ENCODE results near the gene CCDC92B. TPM values are rescaled to one million over a fixed set of nuclear protein-coding genes. Genes with fewer than 3 reads are reported as not detected.
A peak's percentile ranks its signal among the peaks of the same experiment; 100 is the strongest.

Gene CCDC92B
- total RNA-seq, 4 donors from 2014 or later, result 0.25 TPM; not detected in 3

DNA sequence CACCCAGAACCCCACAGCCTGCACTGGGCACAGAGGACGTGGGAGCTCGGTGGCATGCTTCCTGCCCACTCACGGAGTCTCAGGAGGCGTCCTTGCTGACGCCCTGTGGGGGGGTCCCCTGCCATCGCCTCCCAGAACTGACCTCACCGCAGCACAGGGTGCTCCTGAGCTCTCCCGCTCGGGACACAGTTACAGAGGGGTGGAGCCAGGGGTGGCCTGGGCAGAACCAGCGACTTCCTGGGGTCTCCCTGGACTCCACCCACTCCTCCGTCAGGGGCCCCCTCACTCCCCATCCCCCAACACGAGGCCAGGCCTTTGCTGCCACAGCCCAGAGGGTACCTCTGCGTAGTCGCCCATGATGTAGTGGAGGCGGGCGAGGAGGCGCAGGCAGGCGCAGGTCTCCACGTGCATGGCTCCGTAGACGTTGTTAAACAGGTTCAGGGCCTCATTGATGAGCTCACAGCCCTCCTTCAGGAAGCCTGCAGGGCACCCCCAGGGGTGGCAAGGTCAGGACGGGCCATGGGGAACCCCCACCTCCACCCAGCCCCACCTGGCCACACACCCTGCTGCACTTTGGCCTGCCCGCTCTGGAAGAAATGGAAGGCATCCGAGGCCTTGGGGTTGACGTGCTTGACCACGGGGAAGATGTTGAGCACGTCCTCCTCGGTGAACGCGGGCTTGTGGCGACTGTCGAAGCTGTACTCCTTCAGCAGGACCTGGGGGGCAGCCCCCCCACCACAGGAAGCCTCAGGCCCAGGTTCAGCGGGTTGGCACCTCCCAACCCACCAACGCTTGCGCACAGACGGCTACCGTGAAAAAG is 55.7 kb downstream of the CCDC92B start:
- H3K9me3 ChIP-seq, result no peaks in the 10 kb centered on the region
- H3K27ac ChIP-seq, result no peak overlapping the region
- peaks cover 51 to 62% of the 10 kb centered on the region in 2 donors for H3K36me3 ChIP-seq
- peaks cover 14 to 16% of the 10 kb centered on the region in 2 donors for H3K4me1 ChIP-seq
- H3K27me3 ChIP-seq, result no peaks in the 10 kb centered on the region
- H3K4me3 ChIP-seq (replicated peaks in 1 of 3), result no peak overlapping the region
- WGBS, 2 donors, result 95 to 96% methylated on average over 23 to 32 of the region's 37 CpGs
- intact Hi-C loops (cut with DNase I), result loop anchor here (10.0 kb wide), 1 partner anchor 99 kb away; the partner anchor contains the start of gene PAFAH1B1
- no peak for DNase-seq
- TF ChIP-seq, protein P1, sequence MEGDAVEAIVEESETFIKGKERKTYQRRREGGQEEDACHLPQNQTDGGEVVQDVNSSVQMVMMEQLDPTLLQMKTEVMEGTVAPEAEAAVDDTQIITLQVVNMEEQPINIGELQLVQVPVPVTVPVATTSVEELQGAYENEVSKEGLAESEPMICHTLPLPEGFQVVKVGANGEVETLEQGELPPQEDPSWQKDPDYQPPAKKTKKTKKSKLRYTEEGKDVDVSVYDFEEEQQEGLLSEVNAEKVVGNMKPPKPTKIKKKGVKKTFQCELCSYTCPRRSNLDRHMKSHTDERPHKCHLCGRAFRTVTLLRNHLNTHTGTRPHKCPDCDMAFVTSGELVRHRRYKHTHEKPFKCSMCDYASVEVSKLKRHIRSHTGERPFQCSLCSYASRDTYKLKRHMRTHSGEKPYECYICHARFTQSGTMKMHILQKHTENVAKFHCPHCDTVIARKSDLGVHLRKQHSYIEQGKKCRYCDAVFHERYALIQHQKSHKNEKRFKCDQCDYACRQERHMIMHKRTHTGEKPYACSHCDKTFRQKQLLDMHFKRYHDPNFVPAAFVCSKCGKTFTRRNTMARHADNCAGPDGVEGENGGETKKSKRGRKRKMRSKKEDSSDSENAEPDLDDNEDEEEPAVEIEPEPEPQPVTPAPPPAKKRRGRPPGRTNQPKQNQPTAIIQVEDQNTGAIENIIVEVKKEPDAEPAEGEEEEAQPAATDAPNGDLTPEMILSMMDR (IDR thresholded peaks at IDR 0.05), result no peak
- no peak for TF ChIP-seq POLR2A (IDR thresholded peaks at IDR 0.05)

DNA sequence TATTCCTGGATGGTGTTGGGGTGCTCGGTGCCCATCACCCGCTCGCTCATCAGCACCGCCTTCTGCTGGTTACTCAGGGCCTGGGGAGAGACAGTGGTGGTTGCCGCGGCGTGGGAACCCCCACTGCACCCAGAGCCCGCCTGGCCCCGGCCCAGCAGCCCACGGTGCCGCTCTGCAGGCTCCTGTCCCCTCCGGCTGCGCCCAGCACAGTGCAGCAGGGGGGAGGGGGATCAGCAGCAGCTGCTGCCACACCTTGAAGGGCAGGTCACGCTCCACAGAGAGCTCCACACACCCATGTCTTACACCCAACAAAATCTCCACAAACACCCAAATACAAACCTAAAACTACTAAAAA is 56.7 kb downstream of the CCDC92B start:
- no peaks in the 10 kb centered on the region for H3K9me3 ChIP-seq
- 90 to 96% methylated on average over 4 to 14 of the region's 14 CpGs for WGBS, 2 donors
- peaks cover 23 to 27% of the 10 kb centered on the region in 2 donors for H3K4me1 ChIP-seq
- peaks cover 44 to 54% of the 10 kb centered on the region in 2 donors for H3K36me3 ChIP-seq
- intact Hi-C loops (cut with DNase I), result loop anchor here (10.0 kb wide), 1 partner anchor 98 kb away; the partner anchor contains the start of gene PAFAH1B1
- no peaks in the 10 kb centered on the region for H3K27me3 ChIP-seq
- H3K27ac ChIP-seq, result no peak overlapping the region
- TF ChIP-seq POLR2A (IDR thresholded peaks at IDR 0.05), result no peak
- TF ChIP-seq, protein P1 (IDR thresholded peaks at IDR 0.05), result no peak
- no peak overlapping the region for H3K4me3 ChIP-seq (replicated peaks in 1 of 3)
- no peak for DNase-seq

DNA sequence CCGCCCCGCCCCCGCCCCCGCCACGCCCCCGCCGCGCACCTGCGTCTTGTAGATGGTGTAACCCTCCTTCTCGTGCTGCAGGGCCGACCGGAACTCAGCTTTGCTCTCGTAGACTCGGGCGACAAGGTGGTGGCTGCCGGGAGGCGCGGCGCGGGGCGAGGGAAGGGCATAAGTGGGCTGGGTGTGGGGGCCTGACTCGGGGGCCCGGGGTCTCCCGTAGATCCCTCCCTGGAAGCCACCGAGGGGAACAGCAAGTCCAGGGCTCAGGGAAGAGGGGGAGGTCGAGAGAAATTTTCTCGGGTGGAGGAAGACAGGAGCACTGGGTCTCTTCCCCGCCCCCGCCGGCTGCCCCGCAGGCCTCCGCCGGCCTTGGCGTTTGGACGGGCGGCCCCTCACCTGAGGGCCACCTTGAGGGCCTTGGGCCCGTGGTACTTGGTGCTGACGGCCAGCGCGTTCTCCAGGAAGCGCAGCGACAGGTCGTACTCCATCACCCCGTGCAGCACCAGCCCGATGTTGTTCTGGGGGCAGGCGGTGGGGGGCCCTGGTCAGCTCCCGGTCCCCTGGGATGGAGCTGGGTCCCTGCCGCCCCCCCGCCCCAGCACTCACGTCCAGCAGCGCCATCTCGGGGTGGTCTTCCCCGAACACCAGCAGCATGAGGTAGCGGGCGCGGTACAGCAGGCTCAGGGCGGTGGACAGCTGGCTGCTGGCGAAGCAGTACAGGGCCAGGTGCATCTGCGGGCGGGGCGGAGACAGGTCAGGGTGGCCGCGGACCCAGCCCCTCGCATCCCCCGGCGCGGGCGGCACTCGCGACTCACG is 57.3 kb downstream of the CCDC92B start:
- no peak overlapping the region for H3K4me3 ChIP-seq (replicated peaks in 1 of 3)
- WGBS, 2 donors, result 87 to 91% methylated on average over 15 to 60 of the region's 71 CpGs
- H3K27ac ChIP-seq, result no peak overlapping the region
- H3K4me1 ChIP-seq, result peaks cover 28 to 32% of the 10 kb centered on the region in 2 donors
- intact Hi-C loops (cut with DNase I), result loop anchor here (10.0 kb wide), 1 partner anchor 97 kb away; the partner anchor contains the start of gene PAFAH1B1
- TF ChIP-seq, protein P1 (IDR thresholded peaks at IDR 0.05), result no peak
- TF ChIP-seq POLR2A (IDR thresholded peaks at IDR 0.05), result no peak
- H3K9me3 ChIP-seq, result no peaks in the 10 kb centered on the region
- no peaks in the 10 kb centered on the region for H3K27me3 ChIP-seq
- peaks cover 40 to 51% of the 10 kb centered on the region in 2 donors for H3K36me3 ChIP-seq
- no peak for DNase-seq

DNA sequence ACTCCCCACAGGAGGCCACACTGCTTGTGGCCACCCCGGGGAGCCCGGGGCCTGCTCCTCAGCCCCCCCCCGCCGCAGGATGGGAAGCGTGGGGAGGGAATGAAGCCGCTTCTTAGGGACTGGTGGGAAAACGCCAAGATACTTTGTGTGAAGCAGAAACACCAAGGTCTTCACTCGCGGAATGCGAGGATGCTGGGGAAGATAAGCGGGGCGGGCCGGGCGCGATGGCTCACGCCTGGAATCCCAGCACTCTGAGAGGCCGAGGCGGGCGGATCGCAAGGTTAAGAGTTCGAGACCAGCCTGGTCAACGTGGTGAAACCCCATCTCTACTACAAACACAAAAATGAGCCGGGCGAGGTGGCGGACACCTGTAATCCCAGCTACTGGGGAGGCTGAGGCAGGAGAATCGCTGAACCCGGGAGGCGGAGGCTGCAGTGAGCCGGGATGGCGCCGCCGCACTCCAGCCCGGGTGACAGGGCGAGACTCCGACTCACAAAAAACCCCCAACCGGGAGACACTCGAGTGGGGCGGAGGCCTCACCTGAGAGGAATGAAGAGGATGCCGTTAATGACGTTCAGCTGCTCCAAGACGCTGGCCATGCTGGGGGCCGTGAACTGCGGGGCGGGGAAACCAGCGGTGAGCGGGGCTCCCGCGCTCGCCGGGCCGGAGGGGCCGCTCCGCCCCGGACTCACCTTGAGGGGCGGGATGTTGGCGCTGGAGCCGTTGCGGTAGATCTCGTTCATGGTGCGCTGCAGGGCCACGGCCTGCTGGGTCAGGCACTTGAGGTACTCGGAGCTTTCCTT is 58.2 kb downstream of the CCDC92B start:
- WGBS, 2 donors, result 93 to 95% methylated on average over 54 to 62 of the region's 62 CpGs
- peaks cover 38 to 42% of the 10 kb centered on the region in 2 donors for H3K4me1 ChIP-seq
- peak overlapping the region in 2 of 3 donors; percentile 95 to 97 for H3K27ac ChIP-seq
- intact Hi-C loops (cut with DNase I), result loop anchor here (10.0 kb wide), 1 partner anchor 96 kb away; the partner anchor contains the start of gene PAFAH1B1
- TF ChIP-seq, protein P1 (IDR thresholded peaks at IDR 0.05), result no peak
- TF ChIP-seq POLR2A (IDR thresholded peaks at IDR 0.05), result no peak
- no peaks in the 10 kb centered on the region for H3K27me3 ChIP-seq
- no peaks in the 10 kb centered on the region for H3K9me3 ChIP-seq
- peaks cover 35 to 44% of the 10 kb centered on the region in 2 donors for H3K36me3 ChIP-seq
- no peak for DNase-seq
- no peak overlapping the region for H3K4me3 ChIP-seq (replicated peaks in 1 of 3)

Data from thyroid gland (tissue), 4 donors.